ENCODE data around the gene CACNA2D3. TPM values are rescaled to one million over a fixed set of nuclear protein-coding genes. Genes with fewer than 3 reads are reported as not detected.

Gene CACNA2D3
- total RNA-seq, 1 donor from 2014 or later: 2.5 TPM

- H3K4me1 Mint-ChIP-seq (ENCODE audit: unreplicated experiment): peaks cover 33% of the 10 kb centered on the region
- no peaks in the 10 kb centered on the region for H3K36me3 Mint-ChIP-seq
- peaks cover 3% of the 10 kb centered on the region for H3K27me3 Mint-ChIP-seq
- no peak overlapping the region for H3K27ac Mint-ChIP-seq
- no peak for DNase-seq (ENCODE audit: extremely low spot score, unreplicated experiment)
- H3K4me3 Mint-ChIP-seq: no peak overlapping the region
- H3K9me3 Mint-ChIP-seq: peaks cover 5% of the 10 kb centered on the region
- TF ChIP-seq, protein P1, sequence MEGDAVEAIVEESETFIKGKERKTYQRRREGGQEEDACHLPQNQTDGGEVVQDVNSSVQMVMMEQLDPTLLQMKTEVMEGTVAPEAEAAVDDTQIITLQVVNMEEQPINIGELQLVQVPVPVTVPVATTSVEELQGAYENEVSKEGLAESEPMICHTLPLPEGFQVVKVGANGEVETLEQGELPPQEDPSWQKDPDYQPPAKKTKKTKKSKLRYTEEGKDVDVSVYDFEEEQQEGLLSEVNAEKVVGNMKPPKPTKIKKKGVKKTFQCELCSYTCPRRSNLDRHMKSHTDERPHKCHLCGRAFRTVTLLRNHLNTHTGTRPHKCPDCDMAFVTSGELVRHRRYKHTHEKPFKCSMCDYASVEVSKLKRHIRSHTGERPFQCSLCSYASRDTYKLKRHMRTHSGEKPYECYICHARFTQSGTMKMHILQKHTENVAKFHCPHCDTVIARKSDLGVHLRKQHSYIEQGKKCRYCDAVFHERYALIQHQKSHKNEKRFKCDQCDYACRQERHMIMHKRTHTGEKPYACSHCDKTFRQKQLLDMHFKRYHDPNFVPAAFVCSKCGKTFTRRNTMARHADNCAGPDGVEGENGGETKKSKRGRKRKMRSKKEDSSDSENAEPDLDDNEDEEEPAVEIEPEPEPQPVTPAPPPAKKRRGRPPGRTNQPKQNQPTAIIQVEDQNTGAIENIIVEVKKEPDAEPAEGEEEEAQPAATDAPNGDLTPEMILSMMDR (conservative IDR thresholded peaks at IDR 0.05): no peak
These were observed 609.5 kb downstream of the CACNA2D3 start for GRCh38 chr3:54731732-54732445.

DNA sequence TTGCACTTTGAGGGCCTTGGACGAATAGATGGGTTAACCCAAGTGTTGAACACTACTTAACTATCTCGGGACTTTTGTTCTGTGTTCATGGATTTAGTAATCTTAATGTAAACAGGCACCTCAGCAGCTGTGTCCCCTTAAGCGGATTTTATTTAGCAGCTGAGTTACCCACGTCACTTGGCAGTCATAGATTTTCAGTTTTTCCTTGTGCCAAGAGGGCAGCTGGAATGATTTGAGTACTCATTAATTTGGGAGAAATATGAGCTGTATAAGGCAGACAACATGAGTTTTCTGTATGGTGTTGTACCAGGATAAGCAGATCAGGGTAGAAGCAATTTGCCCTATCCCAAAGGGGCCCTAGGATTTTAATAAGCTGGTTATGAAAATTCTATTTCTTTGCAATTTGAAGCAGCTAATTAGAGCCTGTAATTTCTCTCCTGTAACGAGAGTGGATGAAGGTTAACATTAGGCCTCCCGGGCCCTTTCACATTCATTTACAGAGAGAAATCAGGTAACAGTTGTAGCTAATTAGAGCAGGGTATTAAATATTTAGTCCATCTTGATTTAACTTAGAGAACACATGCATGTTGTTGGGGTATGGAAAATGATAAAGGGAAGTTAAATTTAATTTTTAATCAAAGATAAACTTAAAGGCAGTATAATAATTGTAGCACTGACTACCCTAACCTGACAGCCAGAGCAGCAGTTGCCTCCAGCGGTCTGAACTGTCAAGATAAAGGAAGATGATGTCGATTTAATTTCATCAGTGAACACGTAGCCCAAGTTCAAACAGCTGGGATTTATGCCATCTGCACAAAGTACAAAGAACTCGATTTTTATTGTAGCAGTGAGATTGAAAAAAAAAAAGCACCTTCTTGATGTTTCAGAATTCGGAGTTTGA is 611.0 kb downstream of the CACNA2D3 start:
- Mint-ChIP-seq H3K27ac (no peak overlapping the region), H3K27me3 (peaks cover 6% of the 10 kb centered on the region), H3K36me3 (no peaks in the 10 kb centered on the region), H3K4me1 (ENCODE audit: unreplicated experiment) (peaks cover 33% of the 10 kb centered on the region), H3K9me3 (peaks cover 5% of the 10 kb centered on the region), H3K4me3 (no peak overlapping the region)
- DNase-seq (ENCODE audit: extremely low spot score, unreplicated experiment): no peak
- TF ChIP-seq, protein P1 (conservative IDR thresholded peaks at IDR 0.05): no peak

DNA sequence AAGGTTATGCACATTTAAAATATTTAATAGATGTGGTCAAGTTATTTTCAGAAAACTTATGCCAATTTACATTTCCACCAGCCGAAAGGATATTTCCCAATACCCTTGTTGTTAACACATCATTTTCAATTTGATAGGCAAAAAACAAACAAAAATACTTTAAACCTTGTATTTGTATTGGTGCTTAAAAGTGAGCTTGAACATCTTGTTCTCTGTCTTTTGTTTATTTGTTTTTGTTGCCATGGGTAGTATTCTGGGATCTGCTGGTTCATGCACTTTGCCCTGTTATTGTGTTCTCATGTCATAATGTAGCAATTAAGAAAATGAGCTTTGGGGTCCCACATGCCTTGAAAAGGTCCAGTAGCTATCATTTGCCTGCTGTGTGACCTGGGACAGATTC is 614.1 kb downstream of the CACNA2D3 start:
- no peak for DNase-seq (ENCODE audit: extremely low spot score, unreplicated experiment)
- Mint-ChIP-seq H3K4me3 (no peak overlapping the region), H3K4me1 (ENCODE audit: unreplicated experiment) (peaks cover 33% of the 10 kb centered on the region), H3K27me3 (peaks cover 6% of the 10 kb centered on the region), H3K9me3 (no peaks in the 10 kb centered on the region), H3K36me3 (no peaks in the 10 kb centered on the region), H3K27ac (no peak overlapping the region)
- TF ChIP-seq, protein P1 (conservative IDR thresholded peaks at IDR 0.05): no peak

DNA sequence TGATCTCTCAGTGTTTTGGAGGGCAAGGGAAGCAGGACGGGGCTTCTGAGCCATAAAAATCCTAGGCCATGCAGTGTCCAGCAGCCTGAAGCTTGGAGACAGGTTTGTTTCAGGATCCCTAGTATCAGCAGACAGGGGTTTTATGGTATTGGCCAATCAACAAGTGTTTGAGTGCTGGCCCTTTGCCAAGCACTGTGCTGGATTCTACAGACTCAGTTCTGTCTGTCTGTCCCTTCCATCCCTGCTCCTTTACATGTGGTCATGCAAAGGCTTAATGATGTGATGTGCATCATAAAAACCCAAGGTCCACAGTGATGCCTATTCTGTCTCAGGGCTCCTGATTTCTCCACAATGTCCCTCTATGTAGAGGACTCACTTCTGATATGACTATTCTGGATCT is 621.4 kb downstream of the CACNA2D3 start:
- peaks cover 6% of the 10 kb centered on the region for H3K27me3 Mint-ChIP-seq
- DNase-seq (ENCODE audit: extremely low spot score, unreplicated experiment): no peak
- no peak overlapping the region for H3K27ac Mint-ChIP-seq
- no peaks in the 10 kb centered on the region for H3K4me1 Mint-ChIP-seq (ENCODE audit: unreplicated experiment)
- no peaks in the 10 kb centered on the region for H3K9me3 Mint-ChIP-seq
- TF ChIP-seq, protein P1 (conservative IDR thresholded peaks at IDR 0.05): no peak
- no peak overlapping the region for H3K4me3 Mint-ChIP-seq
- H3K36me3 Mint-ChIP-seq: no peaks in the 10 kb centered on the region

- TF ChIP-seq, protein P1 (conservative IDR thresholded peaks at IDR 0.05): no peak
- H3K4me3 Mint-ChIP-seq: no peak overlapping the region
- no peaks in the 10 kb centered on the region for H3K4me1 Mint-ChIP-seq (ENCODE audit: unreplicated experiment)
- H3K9me3 Mint-ChIP-seq: no peaks in the 10 kb centered on the region
- H3K36me3 Mint-ChIP-seq: no peaks in the 10 kb centered on the region
- H3K27me3 Mint-ChIP-seq: peaks cover 6% of the 10 kb centered on the region
- H3K27ac Mint-ChIP-seq: no peak overlapping the region
- no peak for DNase-seq (ENCODE audit: extremely low spot score, unreplicated experiment)
These were observed 621.9 kb downstream of the CACNA2D3 start for GRCh38 chr3:54744291-54744690.
